HG02938 (cell line): ENCODE results near the gene LNP1.
"Not testable (repeated sequence)": the region's sequence is repeated elsewhere in the genome, so short reads cannot be mapped to it uniquely, and the experiment has no call there.

Source experiments
- ATAC-seq: cut with Tn5 transposase; IDR thresholded peaks from one replicate; pipeline ENCODE4 v1.9.1; 2021; ENCODE audit warnings: mild to moderate bottlenecking, moderate library complexity; ENCODE audit not compliant: unreplicated experiment

Gene LNP1, protein sequence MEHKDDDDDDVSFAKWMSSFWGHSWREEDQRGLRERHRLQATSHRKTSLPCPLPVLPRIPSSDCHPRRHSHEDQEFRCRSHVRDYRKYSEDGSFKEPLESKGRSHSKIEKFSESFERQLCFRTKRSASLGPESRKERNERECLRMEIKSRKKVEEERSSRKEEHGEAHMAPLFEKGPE

DNA sequence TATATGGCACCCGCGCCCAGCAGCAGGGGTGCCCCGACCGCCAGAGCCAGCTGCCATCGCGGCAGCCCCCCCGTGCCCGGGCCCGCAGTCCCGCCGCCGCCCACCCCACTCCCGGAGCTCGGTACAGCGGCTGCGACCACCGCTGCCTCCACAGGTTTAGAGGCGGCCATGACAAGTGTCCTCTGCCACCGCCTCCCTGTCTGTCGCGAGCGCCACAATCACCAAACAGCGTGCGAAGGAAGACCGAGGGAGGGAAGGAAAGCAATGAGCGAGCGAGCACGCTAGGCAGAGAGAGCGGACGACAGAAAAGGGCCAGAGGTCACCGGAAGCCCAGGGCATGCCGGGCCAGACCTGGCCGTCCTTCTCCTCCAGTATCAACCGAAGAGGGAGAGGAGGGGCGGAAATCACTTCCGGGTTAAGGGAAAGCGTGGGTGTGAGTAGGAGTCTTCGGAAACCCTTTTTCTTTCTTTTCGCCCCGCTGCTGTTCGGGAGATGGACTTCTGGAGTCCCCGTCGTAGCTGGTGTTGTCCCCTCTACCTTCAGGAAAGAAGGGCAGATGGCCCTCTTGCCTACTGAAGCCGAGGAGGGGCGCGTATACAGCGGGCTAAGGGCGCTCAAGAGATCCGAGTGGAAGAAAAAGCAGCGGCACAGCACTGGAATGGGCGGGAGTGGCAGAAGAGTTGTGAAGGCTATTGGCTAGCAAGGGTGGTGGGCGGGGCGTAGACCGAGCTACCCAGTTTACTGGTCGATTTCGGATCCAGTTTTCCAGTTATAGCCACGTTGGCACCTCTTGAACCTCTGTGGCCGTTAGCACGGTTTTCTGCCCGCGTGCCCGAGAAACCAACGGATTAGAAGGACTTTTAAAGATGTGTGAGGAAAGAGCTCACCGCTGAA, at the start of gene LNP1, which contains the start of gene TOMM70:
TSS of gene LNP1 (plus strand) at position 760 of the 894 bp plus-strand sequence. CDS start 28,191 bp downstream, outside the sequence.
TSS of gene TOMM70 (minus strand) at position 310 of the 894 bp plus-strand sequence. CDS start at position 170, 140 bp downstream.
- peak; percentile 87 for ATAC-seq

GRCh38 chr3:100351770-100352169, 49.6 kb upstream of the LNP1 start:
- not testable (repeated sequence) for ATAC-seq

DNA sequence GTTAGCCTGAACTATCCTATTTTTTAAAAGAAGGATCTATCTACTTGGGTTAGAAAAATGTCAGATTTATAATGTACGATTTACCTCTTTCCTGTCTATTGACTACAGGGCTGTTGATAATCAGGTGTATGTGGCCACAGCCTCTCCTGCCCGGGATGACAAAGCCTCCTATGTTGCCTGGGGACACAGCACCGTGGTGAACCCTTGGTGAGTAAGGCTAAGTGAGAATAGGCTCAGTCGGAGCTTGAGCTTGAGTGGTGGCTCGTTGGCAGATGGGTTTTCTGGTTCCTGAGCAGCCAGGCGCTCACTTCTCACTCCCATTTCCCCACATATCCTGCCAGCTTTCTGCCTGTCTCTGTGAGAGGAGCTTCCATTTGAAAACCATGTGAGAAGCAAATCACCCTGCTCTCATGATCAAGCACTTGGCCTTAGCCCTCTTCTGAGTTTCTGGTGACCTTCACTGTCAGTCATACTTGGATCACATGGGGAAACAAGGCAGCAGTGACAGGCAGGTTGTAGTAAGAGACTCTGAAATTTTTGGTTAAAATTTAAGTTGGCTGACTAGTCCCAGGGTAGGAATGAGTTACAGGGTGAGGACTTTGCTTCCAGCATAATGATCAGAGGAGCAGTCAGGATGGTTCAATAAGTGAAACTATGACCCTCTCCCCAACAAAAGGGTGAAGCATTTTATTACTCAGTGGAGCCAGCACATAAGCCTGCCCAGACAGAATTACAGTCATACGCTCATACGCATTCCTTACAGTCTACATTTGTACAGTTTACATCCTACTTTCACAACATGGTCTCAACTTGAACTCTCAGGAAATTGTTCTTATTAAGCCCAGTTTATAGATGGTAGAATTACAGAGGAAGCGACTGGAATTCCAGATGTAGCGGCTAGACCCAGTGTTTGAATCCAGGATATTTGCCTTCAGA, 48.8 kb upstream of the LNP1 start:
- ATAC-seq = no peak

GRCh38 chr3:100354850-100355249, 46.5 kb upstream of the LNP1 start:
- ATAC-seq = no peak

- ATAC-seq = no peak
Measured at GRCh38 chr3:100358413-100358812, 42.9 kb upstream of the LNP1 start.

DNA sequence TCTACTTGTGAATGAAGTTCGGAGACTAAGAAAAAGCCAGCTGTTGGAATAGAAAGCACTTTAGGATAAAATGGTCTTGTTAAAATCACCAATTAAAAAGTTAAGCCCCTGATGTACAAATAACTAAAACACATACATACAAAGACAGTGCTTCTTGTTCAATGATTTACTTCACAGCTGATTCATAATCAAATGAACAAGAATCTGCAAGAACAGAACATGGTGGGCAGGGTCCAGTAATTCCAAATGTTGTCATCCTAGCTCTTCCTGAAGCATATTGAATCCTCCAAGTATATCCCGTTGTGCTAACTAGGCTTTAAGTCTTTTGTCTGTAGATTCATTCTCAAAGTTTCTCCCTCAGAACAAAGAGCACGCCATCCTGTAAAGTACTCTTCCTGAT, 42.3 kb upstream of the LNP1 start:
- no peak for ATAC-seq

DNA sequence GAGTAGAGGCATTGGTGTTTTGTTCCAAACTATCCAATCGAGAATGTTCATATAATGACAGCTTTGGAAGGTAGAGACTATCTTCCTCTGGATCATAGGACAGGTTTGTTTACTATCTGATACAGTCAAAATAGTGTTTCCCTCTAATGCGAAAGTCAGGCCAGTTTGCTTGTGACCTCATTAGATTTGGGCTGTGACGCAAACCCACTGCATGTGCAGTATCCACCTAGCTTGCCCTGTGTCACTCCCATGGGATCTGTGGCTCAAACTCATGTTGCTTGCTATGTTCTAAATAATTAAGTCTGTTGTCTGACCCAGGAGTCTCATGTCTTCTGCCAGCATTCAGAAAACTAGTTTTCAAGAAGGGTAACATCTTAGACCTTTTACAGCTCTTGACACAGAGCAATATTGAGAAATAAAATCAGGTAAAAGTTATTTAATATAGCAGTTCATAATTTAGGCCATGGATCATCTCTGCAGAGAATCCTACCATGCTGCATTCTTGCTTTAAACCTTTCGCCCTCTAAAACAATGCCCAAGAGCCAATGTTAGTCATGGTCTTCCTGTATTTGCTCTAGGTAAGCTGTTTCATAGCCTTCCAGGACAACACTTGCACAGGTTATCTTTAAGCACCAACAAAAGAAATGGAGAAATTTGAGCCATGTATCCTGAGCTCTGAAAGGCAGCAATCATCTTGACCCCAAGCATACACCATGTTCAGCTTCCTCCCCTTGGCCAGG, 40.4 kb upstream of the LNP1 start:
- ATAC-seq = no peak

- no peak for ATAC-seq
Measured at GRCh38 chr3:100361897-100362296, 39.4 kb upstream of the LNP1 start.

- no peak for ATAC-seq
Measured at GRCh38 chr3:100364421-100364820, 36.9 kb upstream of the LNP1 start.

DNA sequence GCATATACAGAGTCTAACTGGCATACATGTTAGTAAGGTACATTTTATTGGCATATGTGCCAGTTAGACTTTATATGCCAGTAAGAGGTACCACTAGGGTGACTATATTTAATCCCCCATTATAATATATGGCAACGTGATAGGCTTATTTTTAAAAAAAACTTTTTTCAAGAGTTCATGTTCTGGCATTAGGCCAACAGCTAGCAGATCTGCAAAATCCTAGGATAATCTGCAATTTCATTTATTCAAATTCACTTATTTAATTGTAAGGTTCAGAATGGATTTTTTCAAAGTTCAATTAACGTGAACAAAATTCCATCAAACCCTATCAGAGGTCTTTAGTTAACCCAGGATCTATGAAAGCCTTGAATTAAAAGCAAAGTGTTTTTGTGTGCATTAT, 34.9 kb upstream of the LNP1 start:
- no peak for ATAC-seq

DNA sequence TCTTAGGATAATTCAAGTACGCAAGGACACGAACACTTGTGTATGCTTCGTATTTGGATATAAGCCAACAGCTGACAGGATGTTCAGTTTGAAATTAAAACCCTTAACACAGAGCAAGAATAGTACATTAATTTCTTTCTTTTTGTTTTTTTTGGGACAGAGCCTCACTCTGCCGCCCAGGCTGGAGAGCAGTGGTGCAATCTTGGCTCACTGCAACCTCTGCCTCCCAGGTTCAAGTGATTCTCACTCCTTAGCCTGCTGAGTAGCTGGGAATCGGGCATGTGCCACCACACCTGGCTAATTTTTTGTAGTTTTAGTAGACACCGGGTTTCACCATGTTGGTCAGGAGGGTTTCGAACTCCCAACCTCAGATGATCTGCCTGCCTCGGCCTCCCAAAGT, 32.9 kb upstream of the LNP1 start:
- ATAC-seq = no peak

- no peak for ATAC-seq
Measured at GRCh38 chr3:100370756-100371155, 30.6 kb upstream of the LNP1 start.

- no peak for ATAC-seq
Measured at GRCh38 chr3:100374521-100374920, 26.8 kb upstream of the LNP1 start.

DNA sequence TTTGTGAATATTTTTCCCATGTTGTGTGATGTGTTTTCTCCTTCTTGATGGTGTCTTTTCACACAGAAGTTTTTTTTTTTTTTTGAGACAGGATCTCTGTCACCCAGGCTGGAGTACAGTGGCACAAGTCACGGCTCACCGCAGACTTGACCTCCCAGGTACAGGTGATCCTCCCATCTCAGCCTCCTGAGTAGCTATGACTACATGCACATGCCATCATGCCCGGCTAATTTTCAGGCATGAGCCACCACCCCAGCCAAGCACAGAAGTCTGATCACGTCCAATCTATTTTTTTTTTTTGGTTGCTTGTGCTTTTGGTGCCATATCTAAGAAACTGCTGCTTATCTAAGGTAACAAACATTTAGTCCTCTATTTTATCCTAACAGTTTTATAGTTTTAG, 25.0 kb upstream of the LNP1 start:
- no peak for ATAC-seq

GRCh38 chr3:100384733-100385525, 16.4 kb upstream of the LNP1 start:
- ATAC-seq = no peak

- ATAC-seq = no peak
Measured at GRCh38 chr3:100386437-100387074, 14.8 kb upstream of the LNP1 start.

DNA sequence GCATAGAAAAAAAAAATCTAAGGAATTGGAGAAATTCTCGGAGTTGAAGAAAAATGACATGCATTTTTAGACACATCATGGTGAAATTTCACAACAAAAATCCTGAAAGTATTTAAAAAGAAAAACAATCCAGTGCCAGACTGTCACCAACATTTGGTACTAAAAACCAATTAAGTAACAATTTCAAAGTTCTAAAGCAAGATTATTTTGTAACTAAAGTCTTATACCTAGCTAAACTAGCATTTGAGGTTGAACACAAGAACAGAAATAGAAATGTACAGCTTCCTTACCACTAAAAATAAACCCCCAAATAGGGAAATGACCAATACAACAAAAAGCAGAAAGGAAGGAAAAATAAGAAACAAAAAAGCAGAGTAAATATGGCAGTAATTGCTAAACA, 12.3 kb upstream of the LNP1 start:
- ATAC-seq = no peak

DNA sequence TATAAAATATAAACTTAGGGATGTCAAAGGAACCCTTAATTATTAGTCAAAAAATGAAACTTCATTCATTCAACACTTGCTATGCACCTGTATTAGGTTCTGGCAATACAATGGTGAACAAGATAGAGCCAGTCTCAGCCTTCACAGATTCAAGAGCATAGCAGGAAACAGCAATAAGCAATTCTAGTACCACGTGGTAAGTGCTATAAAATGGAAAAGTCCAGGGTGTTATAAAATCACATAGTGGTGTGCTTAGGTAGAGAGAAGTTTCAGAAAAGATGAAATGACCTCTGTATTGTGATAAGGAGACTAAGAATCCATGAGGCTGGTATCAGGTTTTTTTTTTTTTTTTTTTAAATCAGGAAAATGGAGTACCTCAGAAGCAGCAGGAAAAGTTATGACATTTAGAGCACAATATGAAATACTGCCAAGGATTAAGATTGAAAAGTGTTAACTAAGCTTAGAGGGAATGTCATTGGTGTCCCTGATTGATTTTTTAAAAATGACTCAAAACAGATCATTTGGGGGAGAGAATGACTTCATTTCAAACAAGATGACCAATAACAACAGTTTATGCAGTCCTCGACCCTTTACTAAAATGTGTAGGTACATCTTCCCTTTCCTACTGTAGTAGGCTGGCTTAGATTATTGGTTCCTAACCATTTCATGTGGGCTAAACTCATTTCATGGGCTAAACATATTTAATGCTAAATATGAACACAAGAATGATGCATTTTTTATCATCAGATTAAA, 5.5 kb upstream of the LNP1 start:
- ATAC-seq = no peak
